HCT116 (cell line): ENCODE results near the gene PRKAG2. TPM values are rescaled to one million over a fixed set of nuclear protein-coding genes. Genes with fewer than 3 reads are reported as not detected.

ENCODE experiments used
- ATAC-seq: fragments of 200-7000 bp; cut with Tn5 transposase; 2 replicates; pipeline ENCODE4 v1.9.1; 2020; ENCODE audit warnings: mild to moderate bottlenecking, moderate library complexity
- BruUV-seq: library from RNA; stranded (reverse); fragments of 400-500 nt; replicated peaks from 2 replicates; lab custom pipeline; 2021; lab: Mats Ljungman, UMichigan
- CTCF ChIA-PET: fragments of 300-600 bp; sonication (Branson Sonifier 250); formaldehyde crosslinking; loops from one replicate; lab custom pipeline; 2021; ENCODE audit warnings: antibody characterized with exemption; lab: Charles Lee
- POLR2A ChIA-PET: fragments of 300-600, 350-600 bp; sonication (Branson Sonifier 250); formaldehyde crosslinking; loops from one replicate; lab custom pipeline; 2021; ENCODE audit warnings: antibody characterized with exemption; lab: Charles Lee
- RAD21 ChIA-PET, 2 experiments: fragments of 300-600 bp; sonication (Branson Sonifier 250); formaldehyde crosslinking; loops; one replicate each; lab custom pipeline; 2023; ENCODE audit warnings: low total read pairs in 2 of 2; ENCODE audit not compliant: uncharacterized antibody in 2 of 2, unreplicated experiment in 2 of 2, low non-redundant PET in 1 of 2; lab: Charles Lee
- DNase-seq: peaks from one replicate; pipeline ENCODE4 v3.0.0-alpha.2; 2010; ENCODE audit warnings: low read depth, low spot score
- H2AFZ ChIP-seq: fragments of 200-600 bp; shearing (Covaris generic), sonication (generic); 2 replicates; pipeline ENCODE4 v1.6.1; 2017; ENCODE audit warnings: low read depth, mixed run types, mixed read lengths, antibody characterized with exemption, low read length; ENCODE audit not compliant: poor library complexity, severe bottlenecking
- H3K27ac ChIP-seq: 2 replicates; pipeline ENCODE4 v1.5.1; 2012; ENCODE audit warnings: low read depth, low read length
- H3K27me3 ChIP-seq: fragments of 200-600 bp; sonication (generic); 2 replicates; pipeline ENCODE4 v1.6.1; 2016; ENCODE audit warnings: mixed run types, low read length, mixed read lengths; ENCODE audit not compliant: insufficient read depth
- H3K36me3 ChIP-seq, 2 experiments: fragments of 200-500 bp in 1 of 2; fragments of 200-600 bp in 1 of 2; sonication (Bioruptor generic) in 1 of 2; sonication (generic) in 1 of 2; 2 replicates each; pipeline versions ENCODE4 v1.5.1 to v1.6.1; 2014 to 2016; ENCODE audit warnings: low read length in 2 of 2, inconsistent platforms in 1 of 2, mixed read lengths in 1 of 2, mixed run types in 1 of 2; ENCODE audit not compliant: insufficient read depth in 2 of 2, control insufficient read depth in 1 of 2
- H3K4me1 ChIP-seq, 2 experiments: fragments of 200-600 bp in 1 of 2; sonication (generic) in 1 of 2; 2 replicates each; pipeline versions ENCODE4 v1.5.1 to v1.6.1; 2012 to 2017; ENCODE audit warnings: low read length in 2 of 2, inconsistent platforms in 1 of 2, mild to moderate bottlenecking in 1 of 2, mixed read lengths in 1 of 2, mixed run types in 1 of 2, moderate library complexity in 1 of 2; ENCODE audit not compliant: insufficient read depth in 2 of 2, control insufficient read depth in 1 of 2
- H3K4me2 ChIP-seq: fragments of 200-600 bp; sonication (generic); 2 replicates; pipeline ENCODE4 v1.6.1; 2017; ENCODE audit warnings: mixed run types, low read length, mixed read lengths
- H3K4me3 ChIP-seq, 2 experiments: fragments of 200-600 bp in 1 of 2; sonication (generic) in 1 of 2; replicated peaks in 1 of 2; 2 replicates each; pipeline ENCODE4 v1.5.1; 2011 to 2016; ENCODE audit warnings: low read length in 2 of 2, control low read depth in 1 of 2, low read depth in 1 of 2, mild to moderate bottlenecking in 1 of 2, mixed read lengths in 1 of 2, mixed run types in 1 of 2
- H3K79me2 ChIP-seq: fragments of 200-600 bp; sonication (generic); 2 replicates; pipeline ENCODE4 v1.6.1; 2017; ENCODE audit warnings: mild to moderate bottlenecking, mixed run types, low read length, moderate library complexity, mixed read lengths; ENCODE audit not compliant: insufficient read depth
- H3K9ac ChIP-seq: fragments of 200-600 bp; sonication (generic); 2 replicates; pipeline ENCODE4 v1.6.1; 2016; ENCODE audit warnings: low read length, mixed read lengths
- H3K9me2 ChIP-seq: fragments of 200-600 bp; sonication (generic), shearing (Covaris generic); 2 replicates; pipeline ENCODE4 v1.6.1; 2017; ENCODE audit warnings: mixed run types, mild to moderate bottlenecking, moderate library complexity; ENCODE audit not compliant: insufficient read depth
- H3K9me3 ChIP-seq, 2 experiments: fragments of 200-500 bp in 1 of 2; fragments of 200-600 bp in 1 of 2; sonication (Bioruptor generic) in 1 of 2; sonication (generic) in 1 of 2; 2 replicates each; pipeline ENCODE4 v1.6.1; 2014 to 2017; ENCODE audit warnings: low read length in 2 of 2, mixed read lengths in 2 of 2, inconsistent platforms in 1 of 2, low read depth in 1 of 2, mild to moderate bottlenecking in 1 of 2, mixed run types in 1 of 2, moderate library complexity in 1 of 2; ENCODE audit not compliant: control insufficient read depth in 1 of 2, insufficient read depth in 1 of 2
- H4K20me1 ChIP-seq: fragments of 200-600 bp; sonication (generic), shearing (Covaris generic); 2 replicates; pipeline ENCODE4 v1.6.1; 2017; ENCODE audit warnings: mixed run types, mild to moderate bottlenecking, moderate library complexity; ENCODE audit not compliant: insufficient read depth
- CEBPB ChIP-seq: IDR thresholded peaks from 2 replicates; pipeline ENCODE4 v1.6.1; 2012; ENCODE audit warnings: low read depth
- EZH2 ChIP-seq: fragments of 200-600 bp; sonication (generic); IDR thresholded peaks from 2 replicates; pipeline ENCODE4 v1.6.1; 2017; ENCODE audit warnings: antibody characterized with exemption, mixed run types
- EZH2phosphoT487 ChIP-seq: fragments of 200-600 bp; IDR thresholded peaks from 2 replicates; pipeline ENCODE4 v1.6.1; 2018; ENCODE audit warnings: antibody characterized with exemption, borderline replicate concordance
- JUND ChIP-seq: IDR thresholded peaks from 2 replicates; pipeline ENCODE4 v1.6.1; 2012
- POLR2A ChIP-seq: IDR thresholded peaks from 2 replicates; pipeline ENCODE4 v1.7.0; 2011; ENCODE audit warnings: borderline replicate concordance; ENCODE audit not compliant: insufficient read depth, insufficient read length; ENCODE audit errors: extremely low read depth
- POLR2AphosphoS5 ChIP-seq: IDR thresholded peaks from 2 replicates; pipeline ENCODE4 v1.6.1; 2011; ENCODE audit warnings: mild to moderate bottlenecking, low read depth, low read length, moderate library complexity
- SP1 ChIP-seq: IDR thresholded peaks from 2 replicates; pipeline ENCODE4 v1.6.1; 2012; ENCODE audit warnings: low read depth
- SRF ChIP-seq: IDR thresholded peaks from 2 replicates; pipeline ENCODE4 v1.6.1; 2012; ENCODE audit warnings: low read depth
- YY1 ChIP-seq: IDR thresholded peaks from 2 replicates; pipeline ENCODE4 v1.6.1; 2011; ENCODE audit warnings: low read length, low read depth, moderate library complexity, mild to moderate bottlenecking; ENCODE audit not compliant: insufficient replicate concordance; ENCODE audit errors: extremely low read depth
- ZFX ChIP-seq: fragments of 450-650 bp; IDR thresholded peaks from 2 replicates; pipeline ENCODE4 v1.6.1; 2017
- intact Hi-C: fragments of 100-400 bp; cut with micrococcal nuclease; formaldehyde crosslinking; loops from 2 replicates; pipeline ENCODE4 v1.10.0; 2022
- total RNA-seq: library from RNA; stranded (reverse); gene quantifications from one replicate; pipeline ENCODE4 v1.2.1, GENCODE V29; 2021; ENCODE audit not compliant: unreplicated experiment
- TF ChIP-seq, protein P1 (sequence below): IDR thresholded peaks from 2 replicates; pipeline ENCODE4 v1.6.1; 2011; ENCODE audit warnings: mild to moderate bottlenecking, low read length, moderate library complexity; ENCODE audit not compliant: insufficient replicate concordance; ENCODE audit errors: extremely low read depth
- TF ChIP-seq, protein P2 (sequence below): IDR thresholded peaks from 2 replicates; pipeline ENCODE4 v1.6.1; 2012; ENCODE audit warnings: low read depth

The PRKAG2 gene
- total RNA-seq, 1 experiment from 2014 or later = 23.6 TPM

DNA sequence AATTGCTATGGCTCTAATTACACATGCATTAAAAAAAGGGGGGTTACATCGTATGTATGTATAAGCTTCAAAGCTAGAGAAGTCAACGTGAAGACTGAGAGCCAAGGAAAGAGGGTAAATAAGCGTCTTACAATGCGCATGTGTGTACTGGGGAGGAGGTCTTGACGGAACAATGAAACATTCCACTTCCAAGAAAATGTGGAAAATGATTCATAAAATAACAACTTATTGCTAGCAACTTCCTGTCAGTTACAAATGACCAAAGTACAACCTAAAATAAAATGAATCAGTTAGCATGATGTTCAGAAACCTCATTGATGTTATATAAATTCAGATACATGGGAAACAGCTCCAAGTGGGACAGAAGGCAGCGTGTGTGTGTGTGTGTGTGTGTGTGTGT is 253.1 kb downstream of the PRKAG2 start:
- no TSS peak for BruUV-seq
- Histone ChIP-seq H3K27ac (no peak overlapping the region), H3K9ac (no peak overlapping the region), H4K20me1 (no peaks in the 10 kb centered on the region), H3K4me2 (no peak overlapping the region), H3K4me1 (peaks cover 0 to 4% of the 10 kb centered on the region in 2 experiments; a peak in 2 of 4 replicates)
- no peak for DNase-seq
- RAD21 ChIA-PET = no interaction called here
- TF ChIP-seq, protein P1, sequence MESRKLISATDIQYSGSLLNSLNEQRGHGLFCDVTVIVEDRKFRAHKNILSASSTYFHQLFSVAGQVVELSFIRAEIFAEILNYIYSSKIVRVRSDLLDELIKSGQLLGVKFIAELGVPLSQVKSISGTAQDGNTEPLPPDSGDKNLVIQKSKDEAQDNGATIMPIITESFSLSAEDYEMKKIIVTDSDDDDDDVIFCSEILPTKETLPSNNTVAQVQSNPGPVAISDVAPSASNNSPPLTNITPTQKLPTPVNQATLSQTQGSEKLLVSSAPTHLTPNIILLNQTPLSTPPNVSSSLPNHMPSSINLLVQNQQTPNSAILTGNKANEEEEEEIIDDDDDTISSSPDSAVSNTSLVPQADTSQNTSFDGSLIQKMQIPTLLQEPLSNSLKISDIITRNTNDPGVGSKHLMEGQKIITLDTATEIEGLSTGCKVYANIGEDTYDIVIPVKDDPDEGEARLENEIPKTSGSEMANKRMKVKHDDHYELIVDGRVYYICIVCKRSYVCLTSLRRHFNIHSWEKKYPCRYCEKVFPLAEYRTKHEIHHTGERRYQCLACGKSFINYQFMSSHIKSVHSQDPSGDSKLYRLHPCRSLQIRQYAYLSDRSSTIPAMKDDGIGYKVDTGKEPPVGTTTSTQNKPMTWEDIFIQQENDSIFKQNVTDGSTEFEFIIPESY = no peak
- TF ChIP-seq EZH2phosphoT487 (no peak), POLR2AphosphoS5 (no peak), CEBPB (no peak), JUND (no peak), SP1 (no peak), ZFX (no peak), YY1 (no peak), POLR2A (no peak), EZH2 (no peak), SRF (no peak)
- TF ChIP-seq, protein P2, sequence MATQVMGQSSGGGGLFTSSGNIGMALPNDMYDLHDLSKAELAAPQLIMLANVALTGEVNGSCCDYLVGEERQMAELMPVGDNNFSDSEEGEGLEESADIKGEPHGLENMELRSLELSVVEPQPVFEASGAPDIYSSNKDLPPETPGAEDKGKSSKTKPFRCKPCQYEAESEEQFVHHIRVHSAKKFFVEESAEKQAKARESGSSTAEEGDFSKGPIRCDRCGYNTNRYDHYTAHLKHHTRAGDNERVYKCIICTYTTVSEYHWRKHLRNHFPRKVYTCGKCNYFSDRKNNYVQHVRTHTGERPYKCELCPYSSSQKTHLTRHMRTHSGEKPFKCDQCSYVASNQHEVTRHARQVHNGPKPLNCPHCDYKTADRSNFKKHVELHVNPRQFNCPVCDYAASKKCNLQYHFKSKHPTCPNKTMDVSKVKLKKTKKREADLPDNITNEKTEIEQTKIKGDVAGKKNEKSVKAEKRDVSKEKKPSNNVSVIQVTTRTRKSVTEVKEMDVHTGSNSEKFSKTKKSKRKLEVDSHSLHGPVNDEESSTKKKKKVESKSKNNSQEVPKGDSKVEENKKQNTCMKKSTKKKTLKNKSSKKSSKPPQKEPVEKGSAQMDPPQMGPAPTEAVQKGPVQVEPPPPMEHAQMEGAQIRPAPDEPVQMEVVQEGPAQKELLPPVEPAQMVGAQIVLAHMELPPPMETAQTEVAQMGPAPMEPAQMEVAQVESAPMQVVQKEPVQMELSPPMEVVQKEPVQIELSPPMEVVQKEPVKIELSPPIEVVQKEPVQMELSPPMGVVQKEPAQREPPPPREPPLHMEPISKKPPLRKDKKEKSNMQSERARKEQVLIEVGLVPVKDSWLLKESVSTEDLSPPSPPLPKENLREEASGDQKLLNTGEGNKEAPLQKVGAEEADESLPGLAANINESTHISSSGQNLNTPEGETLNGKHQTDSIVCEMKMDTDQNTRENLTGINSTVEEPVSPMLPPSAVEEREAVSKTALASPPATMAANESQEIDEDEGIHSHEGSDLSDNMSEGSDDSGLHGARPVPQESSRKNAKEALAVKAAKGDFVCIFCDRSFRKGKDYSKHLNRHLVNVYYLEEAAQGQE = no peak
- TF ChIP-seq, all 23 proteins: peak for 0
- Histone ChIP-seq H2AFZ (no peak overlapping the region), H3K36me3 (no peaks in the 10 kb centered on the region), H3K79me2 (peaks cover 62% of the 10 kb centered on the region), H3K27me3 (no peaks in the 10 kb centered on the region), H3K4me3 (no peak overlapping the region), H3K9me2 (no peaks in the 10 kb centered on the region), H3K9me3 (no peaks in the 10 kb centered on the region)
- ChIA-PET POLR2A (no interaction called here), CTCF (no interaction called here)
- intact Hi-C loops = no loop called here
- no peak for ATAC-seq
